Calu3 (cell line): ENCODE measurements around the gene DCDC2C. TPM values are rescaled to one million over a fixed set of nuclear protein-coding genes. Genes with fewer than 3 reads are reported as not detected.

ENCODE experiments used
- BruUV-seq: library from RNA; stranded (reverse); fragments of 400-500 nt; replicated peaks from 2 replicates; lab custom pipeline; 2021; lab: Mats Ljungman, UMichigan
- CTCF ChIA-PET: fragments of 300-600 bp; sonication (Branson Sonifier 250); formaldehyde crosslinking; loops from one replicate; lab custom pipeline; 2022; ENCODE audit warnings: antibody characterized with exemption; lab: Charles Lee
- DNase-seq: peaks from one replicate; pipeline ENCODE4 v3.0.0; 2022
- H3K27ac Mint-ChIP-seq: one replicate; pipeline ENCODE4 v1.8.0; 2022; ENCODE audit warnings: mixed read lengths; ENCODE audit not compliant: unreplicated experiment
- H3K27me3 Mint-ChIP-seq: one replicate; pipeline ENCODE4 v1.8.0; 2022; ENCODE audit warnings: mixed read lengths; ENCODE audit not compliant: unreplicated experiment
- H3K36me3 Mint-ChIP-seq: one replicate; pipeline ENCODE4 v1.8.0; 2022; ENCODE audit warnings: mild to moderate bottlenecking, moderate library complexity, mixed read lengths; ENCODE audit not compliant: insufficient read depth, unreplicated experiment
- H3K4me1 Mint-ChIP-seq: one replicate; pipeline ENCODE4 v1.8.0; 2022; ENCODE audit warnings: mild to moderate bottlenecking, low read depth, mixed read lengths; ENCODE audit not compliant: unreplicated experiment
- H3K4me3 Mint-ChIP-seq: one replicate; pipeline ENCODE4 v1.8.0; 2022; ENCODE audit warnings: mild to moderate bottlenecking, low read depth, moderate library complexity, mixed read lengths; ENCODE audit not compliant: unreplicated experiment
- H3K9me3 Mint-ChIP-seq: one replicate; pipeline ENCODE4 v1.8.0; 2022; ENCODE audit warnings: low read depth, mixed read lengths; ENCODE audit not compliant: unreplicated experiment
- CTCF ChIP-seq: fragments of 200-600 bp; IDR thresholded peaks from one replicate; pipeline ENCODE4 v1.8.0; 2022; ENCODE audit warnings: antibody characterized with exemption; ENCODE audit not compliant: unreplicated experiment
- intact Hi-C: fragments of 100-400 bp; cut with micrococcal nuclease; formaldehyde crosslinking; loops from one replicate; pipeline ENCODE4 v1.10.0; 2022; ENCODE audit not compliant: unreplicated experiment
- total RNA-seq: library from RNA; stranded (reverse); gene quantifications from 2 replicates; pipeline ENCODE4 v1.2.3, GENCODE V29; 2022

Gene DCDC2C
- total RNA-seq, 1 experiment from 2014 or later, result not detected

- peaks cover 2% of the 10 kb centered on the region for H3K9me3 Mint-ChIP-seq
- no peak for TF ChIP-seq CTCF
- CTCF ChIA-PET, result no interaction called here
- no TSS peak for BruUV-seq
- no peaks in the 10 kb centered on the region for H3K27me3 Mint-ChIP-seq
- DNase-seq, result no peak
- no peak overlapping the region for H3K27ac Mint-ChIP-seq
- intact Hi-C loops, result no loop called here
- H3K4me1 Mint-ChIP-seq, result no peaks in the 10 kb centered on the region
- H3K4me3 Mint-ChIP-seq, result no peak overlapping the region
- no peaks in the 10 kb centered on the region for H3K36me3 Mint-ChIP-seq
Observed at GRCh38 chr2:3868012-3868805, 164.8 kb downstream of the DCDC2C start.

GRCh38 chr2:3870222-3870621, 166.8 kb downstream of the DCDC2C start:
- no peak for DNase-seq
- BruUV-seq, result no TSS peak
- Mint-ChIP-seq H3K9me3 (peaks cover 2% of the 10 kb centered on the region), H3K27me3 (no peaks in the 10 kb centered on the region), H3K27ac (no peak overlapping the region), H3K36me3 (no peaks in the 10 kb centered on the region), H3K4me3 (no peak overlapping the region), H3K4me1 (no peaks in the 10 kb centered on the region)
- CTCF ChIA-PET, result no interaction called here
- intact Hi-C loops, result no loop called here
- no peak for TF ChIP-seq CTCF

DNA sequence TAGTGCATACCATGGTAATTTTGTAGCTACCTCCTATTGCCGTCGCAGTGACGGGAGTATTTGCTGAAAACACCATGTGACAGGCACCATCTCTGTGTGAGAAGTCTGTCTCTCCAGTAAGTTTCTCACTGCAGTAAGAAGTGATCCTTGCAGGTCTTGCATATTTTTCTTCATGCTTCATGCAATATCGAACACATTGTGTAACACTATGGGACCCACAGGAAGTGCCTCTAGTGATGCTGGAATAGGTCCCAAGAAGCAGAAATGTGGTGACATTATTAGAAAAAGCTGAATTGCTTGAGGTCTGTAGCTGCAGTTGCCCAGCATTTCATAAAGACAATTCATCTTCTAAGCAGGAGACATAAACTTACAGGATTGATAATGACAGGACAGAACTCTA, 167.6 kb downstream of the DCDC2C start:
- Mint-ChIP-seq H3K36me3 (no peaks in the 10 kb centered on the region), H3K9me3 (peaks cover 2% of the 10 kb centered on the region), H3K27me3 (no peaks in the 10 kb centered on the region), H3K27ac (no peak overlapping the region), H3K4me1 (no peaks in the 10 kb centered on the region), H3K4me3 (no peak overlapping the region)
- intact Hi-C loops, result no loop called here
- TF ChIP-seq CTCF, result no peak
- no peak for DNase-seq
- no TSS peak for BruUV-seq
- CTCF ChIA-PET, result interaction anchor here (0.6 kb wide), 1 partner anchor 1663 kb away, joined by 3 read pairs; no protein-coding TSS in a partner anchor

DNA sequence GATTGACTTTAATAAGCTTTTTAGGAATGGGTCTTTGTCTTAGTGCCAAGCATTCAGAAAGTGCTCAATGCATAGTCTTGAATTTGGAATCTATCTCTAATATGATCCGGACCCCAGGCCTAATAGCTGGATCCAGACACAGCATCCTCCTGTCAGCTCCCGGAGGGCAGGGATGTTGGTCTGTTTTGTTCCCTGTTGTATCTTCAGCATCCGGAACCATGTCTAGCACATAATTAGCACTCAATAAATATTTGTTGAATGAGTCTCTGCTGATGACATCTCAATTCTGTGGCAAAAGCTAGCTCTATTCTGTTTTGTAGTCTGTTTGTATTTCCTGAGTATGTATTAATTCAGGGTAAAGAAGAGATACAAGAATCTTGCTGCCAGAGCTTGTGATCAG, 169.1 kb downstream of the DCDC2C start:
- BruUV-seq, result no TSS peak
- no peaks in the 10 kb centered on the region for H3K27me3 Mint-ChIP-seq
- H3K9me3 Mint-ChIP-seq, result peaks cover 2% of the 10 kb centered on the region
- H3K4me3 Mint-ChIP-seq, result no peak overlapping the region
- H3K4me1 Mint-ChIP-seq, result no peaks in the 10 kb centered on the region
- intact Hi-C loops, result no loop called here
- no peaks in the 10 kb centered on the region for H3K36me3 Mint-ChIP-seq
- TF ChIP-seq CTCF, result no peak
- no peak for DNase-seq
- CTCF ChIA-PET, result no interaction called here
- no peak overlapping the region for H3K27ac Mint-ChIP-seq
